ENCODE data around the gene KIFC1. TPM values are rescaled to one million over a fixed set of nuclear protein-coding genes. Genes with fewer than 3 reads are reported as not detected.
A peak's percentile ranks its signal among the peaks of the same experiment; 100 is the strongest.

The KIFC1 gene
- total RNA-seq, 1 donor from 2014 or later = 93.9 TPM

DNA sequence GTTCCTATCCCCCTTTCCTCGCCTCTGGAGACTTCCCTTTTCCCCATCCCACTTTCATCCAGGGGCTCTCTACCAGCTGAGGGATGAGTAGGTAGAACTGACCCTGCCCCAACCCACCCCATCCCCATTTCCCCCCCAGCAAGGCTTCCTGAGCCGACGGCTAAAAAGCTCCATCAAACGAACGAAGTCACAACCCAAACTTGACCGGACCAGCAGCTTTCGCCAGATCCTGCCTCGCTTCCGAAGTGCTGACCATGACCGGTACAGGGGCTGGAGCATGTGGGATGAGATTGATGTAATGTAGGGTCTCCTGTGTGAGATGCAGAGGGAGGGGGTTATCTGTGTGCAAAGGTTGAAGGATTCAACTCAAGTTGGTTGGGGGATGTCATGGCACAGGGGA is 40.9 kb downstream of the KIFC1 start:
- peak overlapping the region; percentile 52 for H3K4me3 ChIP-seq
- Mint-ChIP-seq H3K36me3 (peaks cover 26% of the 10 kb centered on the region), H3K4me3 (peak overlapping the region; percentile 94), H3K4me1 (peaks cover 64% of the 10 kb centered on the region), H3K9me3 (no peaks in the 10 kb centered on the region), H3K27ac (peak overlapping the region; percentile 81), H3K27me3 (ENCODE audit: insufficient read depth, low read depth) (peaks cover 8% of the 10 kb centered on the region)
- H3K36me3 ChIP-seq = peaks cover 11% of the 10 kb centered on the region
- H3K79me2 ChIP-seq (ENCODE audit: low read depth) = peaks cover 94% of the 10 kb centered on the region
- H3K27me3 ChIP-seq = no peaks in the 10 kb centered on the region
- H3F3A ChIP-seq (ENCODE audit: low read depth) = peaks cover 56% of the 10 kb centered on the region
- no peak for DNase-seq (ENCODE audit: low spot score)
- TF ChIP-seq, protein P1, sequence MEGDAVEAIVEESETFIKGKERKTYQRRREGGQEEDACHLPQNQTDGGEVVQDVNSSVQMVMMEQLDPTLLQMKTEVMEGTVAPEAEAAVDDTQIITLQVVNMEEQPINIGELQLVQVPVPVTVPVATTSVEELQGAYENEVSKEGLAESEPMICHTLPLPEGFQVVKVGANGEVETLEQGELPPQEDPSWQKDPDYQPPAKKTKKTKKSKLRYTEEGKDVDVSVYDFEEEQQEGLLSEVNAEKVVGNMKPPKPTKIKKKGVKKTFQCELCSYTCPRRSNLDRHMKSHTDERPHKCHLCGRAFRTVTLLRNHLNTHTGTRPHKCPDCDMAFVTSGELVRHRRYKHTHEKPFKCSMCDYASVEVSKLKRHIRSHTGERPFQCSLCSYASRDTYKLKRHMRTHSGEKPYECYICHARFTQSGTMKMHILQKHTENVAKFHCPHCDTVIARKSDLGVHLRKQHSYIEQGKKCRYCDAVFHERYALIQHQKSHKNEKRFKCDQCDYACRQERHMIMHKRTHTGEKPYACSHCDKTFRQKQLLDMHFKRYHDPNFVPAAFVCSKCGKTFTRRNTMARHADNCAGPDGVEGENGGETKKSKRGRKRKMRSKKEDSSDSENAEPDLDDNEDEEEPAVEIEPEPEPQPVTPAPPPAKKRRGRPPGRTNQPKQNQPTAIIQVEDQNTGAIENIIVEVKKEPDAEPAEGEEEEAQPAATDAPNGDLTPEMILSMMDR (IDR thresholded peaks at IDR 0.05) = no peak
- no peak for TF ChIP-seq EZH2 (IDR thresholded peaks at IDR 0.05)
- no peak for TF ChIP-seq EZH2phosphoT487 (IDR thresholded peaks at IDR 0.05)
- H4K20me1 ChIP-seq (ENCODE audit: low read depth) = peaks cover 49% of the 10 kb centered on the region
- H3K4me1 ChIP-seq = peaks cover 59% of the 10 kb centered on the region
- no peak overlapping the region for H3K9ac ChIP-seq
- no peak overlapping the region for H2AFZ ChIP-seq (replicated peaks)
- H3K9me3 ChIP-seq (ENCODE audit: low read depth) = no peaks in the 10 kb centered on the region
- H3K4me2 ChIP-seq = peak overlapping the region; percentile 97
- H3K27ac ChIP-seq = peak overlapping the region; percentile 82

DNA sequence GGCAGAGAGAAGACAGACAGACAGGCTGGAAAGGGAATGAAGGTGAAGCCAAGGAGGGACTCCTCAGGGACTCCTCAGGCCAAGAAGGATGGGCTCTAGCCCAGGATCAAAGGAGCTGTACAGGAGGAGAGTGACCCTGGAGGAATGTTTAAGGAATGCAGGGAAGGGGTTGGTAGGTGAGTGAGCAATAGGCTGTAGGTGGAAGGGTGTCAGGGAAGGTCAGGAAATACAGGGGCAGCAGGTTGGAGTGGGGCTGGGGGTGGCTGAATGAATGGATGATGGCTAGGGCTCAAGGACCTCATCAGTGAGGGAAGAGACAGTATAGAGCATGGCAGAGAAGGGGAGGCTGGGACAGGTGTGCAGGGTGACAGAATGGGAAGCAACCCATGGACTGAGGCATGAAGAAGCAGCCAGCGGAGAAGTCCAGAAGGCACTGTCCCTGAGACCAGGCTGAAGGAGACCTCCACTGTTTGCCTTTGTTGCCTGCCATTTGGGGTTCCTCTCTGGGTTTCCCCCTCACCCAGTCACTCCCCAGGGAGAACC is 41.4 kb downstream of the KIFC1 start:
- no peaks in the 10 kb centered on the region for H3K9me3 ChIP-seq (ENCODE audit: low read depth)
- H3F3A ChIP-seq (ENCODE audit: low read depth) = peaks cover 56% of the 10 kb centered on the region
- peak overlapping the region; percentile 82 for H3K27ac ChIP-seq
- Mint-ChIP-seq H3K27me3 (ENCODE audit: insufficient read depth, low read depth) (peaks cover 8% of the 10 kb centered on the region), H3K4me1 (peaks cover 64% of the 10 kb centered on the region), H3K4me3 (peak overlapping the region; percentile 94), H3K9me3 (no peaks in the 10 kb centered on the region), H3K27ac (peak overlapping the region; percentile 2), H3K36me3 (peaks cover 27% of the 10 kb centered on the region)
- DNase-seq (ENCODE audit: low spot score) = peak; percentile 35
- H3K36me3 ChIP-seq = peaks cover 11% of the 10 kb centered on the region
- H3K79me2 ChIP-seq (ENCODE audit: low read depth) = peaks cover 91% of the 10 kb centered on the region
- TF ChIP-seq, protein P1 (IDR thresholded peaks at IDR 0.05) = no peak
- no peak for TF ChIP-seq EZH2 (IDR thresholded peaks at IDR 0.05)
- no peak for TF ChIP-seq EZH2phosphoT487 (IDR thresholded peaks at IDR 0.05)
- H3K4me2 ChIP-seq = peak overlapping the region; percentile 97
- H2AFZ ChIP-seq (replicated peaks) = no peak overlapping the region
- no peak overlapping the region for H3K9ac ChIP-seq
- peaks cover 49% of the 10 kb centered on the region for H4K20me1 ChIP-seq (ENCODE audit: low read depth)
- peaks cover 59% of the 10 kb centered on the region for H3K4me1 ChIP-seq
- H3K4me3 ChIP-seq = peak overlapping the region; percentile 52
- no peaks in the 10 kb centered on the region for H3K27me3 ChIP-seq

DNA sequence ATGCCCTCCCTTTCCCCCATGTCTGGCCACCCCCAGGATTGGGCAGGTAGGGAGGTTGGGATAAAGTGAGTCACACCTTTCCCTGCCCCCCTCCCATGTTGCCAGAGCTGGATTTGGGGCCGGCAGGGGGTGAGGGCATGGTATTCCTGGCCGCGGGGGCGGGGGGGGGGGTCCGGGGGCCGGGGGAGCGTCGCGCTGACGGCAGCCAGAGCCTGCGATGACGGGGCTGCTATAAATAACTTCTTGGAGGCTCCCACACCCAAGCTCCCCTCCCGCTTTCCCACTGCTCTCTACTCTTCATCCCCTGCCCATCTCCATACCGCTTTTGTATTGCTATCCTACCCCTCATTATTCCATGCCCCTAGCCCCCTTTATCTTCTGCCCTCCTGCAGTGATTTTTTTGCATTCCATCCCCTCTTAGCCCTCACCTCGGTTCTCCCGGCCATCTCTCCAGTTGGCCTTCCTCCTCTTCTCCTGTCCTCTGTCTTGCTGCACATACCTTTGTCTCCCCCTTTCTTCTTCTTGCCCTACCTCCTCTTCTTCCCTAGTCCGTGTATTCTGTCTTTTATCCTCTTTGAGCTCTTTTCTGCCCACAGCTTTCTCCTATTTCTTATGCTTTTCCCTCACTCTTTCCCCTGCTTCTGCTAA is 42.0 kb downstream of the KIFC1 start:
- H3K27me3 Mint-ChIP-seq (ENCODE audit: insufficient read depth, low read depth) = peaks cover 7% of the 10 kb centered on the region
- Histone ChIP-seq H3K9ac (no peak overlapping the region), H3K27ac (peak overlapping the region; percentile 82), H2AFZ (replicated peaks) (no peak overlapping the region), H3K9me3 (ENCODE audit: low read depth) (no peaks in the 10 kb centered on the region), H4K20me1 (ENCODE audit: low read depth) (peaks cover 45% of the 10 kb centered on the region), H3K4me3 (peak overlapping the region; percentile 52), H3K4me2 (peak overlapping the region; percentile 97), H3K36me3 (peaks cover 11% of the 10 kb centered on the region), H3K79me2 (ENCODE audit: low read depth) (peaks cover 85% of the 10 kb centered on the region), H3K4me1 (peaks cover 53% of the 10 kb centered on the region), H3F3A (ENCODE audit: low read depth) (peaks cover 50% of the 10 kb centered on the region), H3K27me3 (no peaks in the 10 kb centered on the region)
- peaks cover 58% of the 10 kb centered on the region for H3K4me1 Mint-ChIP-seq
- no peaks in the 10 kb centered on the region for H3K9me3 Mint-ChIP-seq
- peak overlapping the region; percentile 94 for H3K4me3 Mint-ChIP-seq
- peak overlapping the region; percentile 55 for H3K27ac Mint-ChIP-seq
- peaks cover 32% of the 10 kb centered on the region for H3K36me3 Mint-ChIP-seq
- TF ChIP-seq EZH2phosphoT487 (IDR thresholded peaks at IDR 0.05) (no peak), EZH2 (IDR thresholded peaks at IDR 0.05) (no peak)
- TF ChIP-seq, protein P1 (IDR thresholded peaks at IDR 0.05) = no peak
- DNase-seq (ENCODE audit: low spot score) = peak; percentile 55
